ENCODE data around the gene ZMYM4. TPM values are rescaled to one million over a fixed set of nuclear protein-coding genes. Genes with fewer than 3 reads are reported as not detected.

The ZMYM4 gene
- polyA plus RNA-seq, 1 donor (not counting 4 experiments of a cell fraction or from before 2014, with no cell fraction given), result 24.8 TPM

- no peak overlapping the region for H3K9ac ChIP-seq (ENCODE audit: control insufficient read depth, extremely low read depth, insufficient read depth, low read length)
- dilution Hi-C loops (cut with MboI; ENCODE audit: extremely low pct_ligation_motif_present, low sequenced_read_pairs), result no loop called here
- H3K9me3 ChIP-seq (ENCODE audit: control insufficient read depth, low read depth, low read length), result no peaks in the 10 kb centered on the region
- no peaks in the 10 kb centered on the region for H3K27me3 ChIP-seq (ENCODE audit: control insufficient read depth, extremely low read depth, insufficient read depth, low read length)
- H2AFZ ChIP-seq (ENCODE audit: control insufficient read depth, low read length), result no peak overlapping the region
- DNase-seq (ENCODE audit: low read depth, low spot score), result no peak
- no peak for FAIRE-seq
- no peaks in the 10 kb centered on the region for H3K79me2 ChIP-seq (ENCODE audit: control insufficient read depth, insufficient read depth, low read length)
- no peaks in the 10 kb centered on the region for H3K9me1 ChIP-seq (ENCODE audit: control insufficient read depth, extremely low read depth, insufficient read depth, low read length)
- H3K4me1 ChIP-seq (ENCODE audit: control insufficient read depth, extremely low read depth, insufficient read depth, low read length), result no peaks in the 10 kb centered on the region
- no peak overlapping the region for H3K27ac ChIP-seq (ENCODE audit: control insufficient read depth, insufficient read depth, low read length)
- H4K20me1 ChIP-seq (ENCODE audit: control insufficient read depth, extremely low read depth, insufficient read depth, low read length), result no peaks in the 10 kb centered on the region
- H3K4me3 ChIP-seq (ENCODE audit: control insufficient read depth in 2 of 3, extremely low read depth in 1 of 3, insufficient read depth in 2 of 3, low read depth in 1 of 3, low read length in 3 of 3), result no peak overlapping the region
- no peak overlapping the region for H3K4me2 ChIP-seq (ENCODE audit: control insufficient read depth, extremely low read depth, insufficient read depth, low read depth, low read length)
- TF ChIP-seq CTCF (optimal IDR thresholded peaks at IDR 0.05 in 1 of 3, IDR thresholded peaks at IDR 0.05 in 1 of 3, conservative IDR thresholded peaks at IDR 0.05 in 1 of 3; ENCODE audit: extremely low read depth in 1 of 3, insufficient read depth in 2 of 3, low read length in 3 of 3) (no peak), EZH2 (IDR thresholded peaks at IDR 0.05; ENCODE audit: low read length) (no peak)
- H3K36me3 ChIP-seq (ENCODE audit: control insufficient read depth in 2 of 2, extremely low read depth in 1 of 2, insufficient read depth in 2 of 2, low read length in 2 of 2), result peaks cover 5 to 7% of the 10 kb centered on the region in 2 experiments
Measured at GRCh38 chr1:35431173-35431599, 162.7 kb downstream of the ZMYM4 start.

- no peak for FAIRE-seq
- Histone ChIP-seq H3K9ac (ENCODE audit: control insufficient read depth, extremely low read depth, insufficient read depth, low read length) (no peak overlapping the region), H4K20me1 (ENCODE audit: control insufficient read depth, extremely low read depth, insufficient read depth, low read length) (no peaks in the 10 kb centered on the region), H3K36me3 (ENCODE audit: control insufficient read depth in 2 of 2, extremely low read depth in 1 of 2, insufficient read depth in 2 of 2, low read length in 2 of 2) (peaks cover 6 to 7% of the 10 kb centered on the region in 2 experiments), H3K9me1 (ENCODE audit: control insufficient read depth, extremely low read depth, insufficient read depth, low read length) (no peaks in the 10 kb centered on the region), H3K27ac (ENCODE audit: control insufficient read depth, insufficient read depth, low read length) (no peak overlapping the region), H3K4me1 (ENCODE audit: control insufficient read depth, extremely low read depth, insufficient read depth, low read length) (no peaks in the 10 kb centered on the region), H3K79me2 (ENCODE audit: control insufficient read depth, insufficient read depth, low read length) (no peaks in the 10 kb centered on the region), H3K4me3 (ENCODE audit: control insufficient read depth in 2 of 3, extremely low read depth in 1 of 3, insufficient read depth in 2 of 3, low read depth in 1 of 3, low read length in 3 of 3) (no peak overlapping the region), H2AFZ (ENCODE audit: control insufficient read depth, low read length) (no peak overlapping the region), H3K27me3 (ENCODE audit: control insufficient read depth, extremely low read depth, insufficient read depth, low read length) (no peaks in the 10 kb centered on the region), H3K9me3 (ENCODE audit: control insufficient read depth, low read depth, low read length) (no peaks in the 10 kb centered on the region), H3K4me2 (ENCODE audit: control insufficient read depth, extremely low read depth, insufficient read depth, low read depth, low read length) (no peak overlapping the region)
- dilution Hi-C loops (cut with MboI; ENCODE audit: extremely low pct_ligation_motif_present, low sequenced_read_pairs), result no loop called here
- TF ChIP-seq EZH2 (IDR thresholded peaks at IDR 0.05; ENCODE audit: low read length) (no peak), CTCF (optimal IDR thresholded peaks at IDR 0.05 in 1 of 3, IDR thresholded peaks at IDR 0.05 in 1 of 3, conservative IDR thresholded peaks at IDR 0.05 in 1 of 3; ENCODE audit: extremely low read depth in 1 of 3, insufficient read depth in 2 of 3, low read length in 3 of 3) (no peak)
- no peak for DNase-seq (ENCODE audit: low read depth, low spot score)
Measured at GRCh38 chr1:35432231-35432630, 163.7 kb downstream of the ZMYM4 start.
